HG03064 (cell line): ENCODE data around the gene RNF224.
"Not testable (repeated sequence)": the region's sequence is repeated elsewhere in the genome, so short reads cannot be mapped to it uniquely, and the experiment has no call there.

Source experiments
- ATAC-seq: cut with Tn5 transposase; IDR thresholded peaks from one replicate; pipeline ENCODE4 v1.9.1; 2021; ENCODE audit warnings: low read depth; ENCODE audit not compliant: unreplicated experiment

Gene RNF224

DNA sequence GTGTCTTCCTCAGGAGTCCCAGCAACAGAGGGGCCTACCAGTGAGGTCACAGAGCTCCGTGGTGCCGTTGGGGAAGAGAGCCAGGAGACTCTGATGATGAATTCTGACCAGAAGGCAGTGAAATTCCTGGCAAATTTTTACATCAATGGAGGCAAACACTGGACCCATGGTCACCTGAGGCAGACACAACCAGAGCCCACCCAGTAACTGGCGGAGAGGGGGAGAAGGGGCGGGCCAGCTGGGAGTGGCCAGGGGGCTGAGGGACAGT lies 23.8 kb downstream of the RNF224 start, which contains the start of gene STPG3:
STPG3 (plus strand) TSS at position 93 of the 268 bp plus-strand sequence; CDS start at position 94, 1 bp downstream.
- no peak for ATAC-seq

DNA sequence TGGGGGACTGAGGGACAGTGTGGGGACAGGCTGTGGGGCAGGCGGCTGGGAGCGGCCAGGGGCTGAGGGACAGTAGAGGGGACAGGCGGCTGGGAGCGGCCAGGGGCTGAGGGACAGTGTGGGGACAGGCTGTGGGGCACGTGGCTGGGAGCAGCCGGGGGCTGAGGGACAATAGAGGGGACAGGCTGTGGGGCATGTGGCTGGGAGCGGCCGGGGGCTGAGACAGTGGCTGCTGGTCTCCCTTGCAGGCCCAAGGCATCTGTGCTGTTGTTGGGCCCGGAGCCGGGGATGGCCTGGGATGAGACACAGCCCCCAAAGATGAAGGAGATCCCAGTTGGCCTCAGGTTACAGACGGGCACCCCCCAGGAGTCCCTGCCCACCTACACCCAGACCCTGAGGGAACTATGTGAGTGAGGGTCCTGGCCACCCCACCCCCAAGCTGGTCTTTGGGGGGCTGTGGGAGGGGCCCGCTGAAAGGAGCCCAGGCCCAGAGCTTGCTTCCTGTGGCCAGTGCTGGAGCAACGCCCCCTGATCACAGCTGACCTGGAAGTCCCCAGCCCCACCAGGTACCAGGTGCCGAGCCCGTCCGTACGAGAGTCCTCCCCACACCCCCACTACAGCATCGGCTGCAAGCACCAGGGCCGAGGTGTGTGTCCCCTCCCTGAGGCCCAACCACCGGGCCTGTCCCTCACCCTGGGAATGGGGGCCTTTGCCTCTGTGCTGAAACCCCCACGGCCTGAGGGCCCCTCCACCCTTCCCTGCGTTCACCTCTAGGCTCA lies 24.4 kb downstream of the RNF224 start:
- ATAC-seq, result no peak

GRCh38 chr9:137252555-137253506 lies 25.5 kb downstream of the RNF224 start:
- ATAC-seq, result no peak

DNA sequence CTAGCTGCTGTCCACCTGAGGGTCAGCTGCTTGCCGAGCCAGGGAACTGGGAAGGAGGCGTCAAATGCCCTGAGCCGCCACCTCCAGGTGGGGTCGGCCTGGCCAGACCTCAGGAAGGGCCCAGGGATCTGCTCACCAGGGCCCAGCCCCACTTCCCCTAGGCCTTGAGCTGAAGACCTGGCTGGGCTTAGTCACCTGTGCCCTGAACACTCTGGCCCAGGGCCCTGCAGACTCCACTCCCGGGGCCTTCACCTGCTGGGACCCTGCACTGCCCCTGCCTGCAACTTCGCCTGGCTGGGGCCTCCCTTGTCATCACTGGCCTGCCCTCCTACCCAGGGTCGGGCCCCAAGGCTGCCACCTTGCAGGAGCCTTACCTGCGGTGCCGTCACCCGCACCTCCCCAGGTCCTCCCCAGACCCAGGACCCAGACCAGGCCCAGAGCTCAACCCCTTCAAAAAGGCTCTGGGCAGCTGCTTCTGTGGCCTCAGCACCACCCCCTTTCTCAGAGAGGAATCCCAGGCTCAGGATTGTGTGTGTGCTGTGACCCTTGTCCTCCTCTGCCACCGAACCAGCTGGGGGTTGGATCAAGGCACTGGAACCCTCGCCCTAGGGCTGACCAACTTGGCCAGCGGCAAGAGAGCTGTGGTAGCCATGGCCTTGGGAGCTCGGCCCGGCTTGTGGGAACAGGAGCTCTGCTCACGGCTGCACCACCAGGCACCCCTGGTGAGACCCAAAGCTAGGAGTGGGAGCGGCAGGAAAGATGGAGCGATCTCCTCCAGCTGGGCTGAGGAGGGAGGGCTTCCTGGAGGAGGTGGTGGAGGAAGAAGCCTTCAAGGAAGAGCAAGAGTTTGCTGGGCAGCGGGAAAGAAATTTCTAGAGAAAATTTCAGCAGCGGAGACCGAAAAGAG lies 26.7 kb downstream of the RNF224 start:
- ATAC-seq, result no peak

GRCh38 chr9:137254624-137255447 lies 27.5 kb downstream of the RNF224 start, which contains the start of gene NELFB:
TSS of gene NELFB (plus strand) at chr9:137255327.
- peak; percentile 68 for ATAC-seq

DNA sequence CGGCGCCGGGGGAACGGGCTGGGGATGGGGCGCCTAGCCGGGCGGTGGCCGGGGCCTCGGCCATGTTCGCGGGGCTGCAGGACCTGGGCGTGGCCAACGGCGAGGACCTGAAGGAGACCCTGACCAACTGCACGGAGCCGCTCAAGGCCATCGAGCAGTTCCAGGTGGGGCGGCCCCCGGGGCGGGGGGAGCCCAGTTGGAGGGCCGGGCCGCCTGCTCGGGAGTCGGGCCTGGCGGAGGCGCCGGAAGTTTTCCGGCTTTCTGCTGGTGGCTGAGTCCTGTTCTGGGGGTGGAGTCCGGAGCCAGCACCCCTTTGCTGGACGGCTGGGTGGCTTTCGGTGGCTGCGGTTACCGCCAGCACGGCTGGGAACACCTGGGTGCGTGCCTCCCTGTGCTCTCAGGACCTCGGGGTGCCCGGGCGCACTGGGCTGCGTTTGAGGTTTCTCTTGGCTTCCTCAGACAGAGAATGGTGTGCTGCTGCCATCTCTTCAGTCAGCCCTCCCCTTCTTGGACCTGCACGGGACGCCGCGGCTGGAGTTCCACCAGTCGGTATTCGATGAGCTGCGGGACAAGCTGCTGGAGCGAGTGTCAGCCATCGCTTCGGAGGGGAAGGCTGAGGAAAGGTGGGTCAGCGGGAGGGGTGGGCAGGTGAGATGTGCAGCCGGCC lies 28.3 kb downstream of the RNF224 start:
- ATAC-seq, result peak; percentile 13

DNA sequence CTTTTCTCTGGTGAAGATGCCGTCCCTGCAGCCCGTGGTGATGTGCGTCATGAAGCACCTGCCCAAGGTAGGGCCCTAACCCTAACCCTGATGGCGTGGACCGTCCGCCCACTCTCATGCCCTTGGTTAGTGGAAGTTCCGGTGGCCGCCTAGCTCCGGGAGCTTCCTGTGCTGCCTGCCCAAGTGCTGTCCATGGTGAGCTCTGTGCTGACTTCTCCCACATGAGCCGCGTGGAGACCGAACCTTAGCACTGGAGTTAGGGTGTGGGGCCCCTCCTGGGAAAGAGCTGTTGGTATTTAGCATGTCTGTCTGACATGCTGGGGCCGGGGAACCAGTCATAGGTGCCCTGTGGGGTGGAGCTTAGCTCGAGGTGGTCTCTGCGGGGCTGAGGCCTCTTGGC lies 29.1 kb downstream of the RNF224 start:
- no peak for ATAC-seq

- ATAC-seq, result no peak
Observed at GRCh38 chr9:137256856-137257255, 29.6 kb downstream of the RNF224 start.

DNA sequence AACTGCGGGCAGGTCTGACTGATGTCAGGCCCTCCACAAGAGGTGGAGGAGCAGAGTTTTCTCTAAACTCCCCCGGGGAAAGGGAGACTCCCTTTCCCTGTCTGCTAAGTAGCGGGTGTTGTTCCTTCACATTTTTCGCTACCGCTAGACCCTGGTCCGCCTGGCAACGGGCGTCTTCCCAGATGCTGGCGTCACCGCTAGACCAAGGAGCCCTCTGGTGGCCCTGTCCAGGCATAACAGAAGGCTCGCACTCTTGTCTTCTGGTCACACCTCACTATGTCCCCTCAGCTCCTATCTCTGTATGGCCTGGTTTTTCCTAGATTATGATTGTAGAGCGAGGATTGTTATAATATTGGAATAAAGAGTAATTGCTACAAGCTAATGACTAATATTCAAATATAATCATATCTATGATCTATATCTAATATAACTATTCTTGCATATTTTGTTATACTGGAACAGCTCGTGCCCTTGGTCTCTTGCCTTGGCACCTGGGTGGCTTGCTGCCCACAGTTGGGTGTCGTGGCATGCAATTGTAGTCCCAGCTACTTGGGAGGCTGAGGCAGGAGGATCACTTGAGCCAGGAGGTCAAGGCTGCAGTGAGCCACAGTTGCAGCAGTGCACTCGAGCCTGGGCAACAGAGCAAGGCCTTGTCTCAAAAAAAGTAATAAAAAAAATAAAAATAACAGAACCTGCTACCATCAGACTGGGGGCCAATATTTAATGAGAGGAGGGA lies 35.0 kb downstream of the RNF224 start:
- not testable (repeated sequence) for ATAC-seq

DNA sequence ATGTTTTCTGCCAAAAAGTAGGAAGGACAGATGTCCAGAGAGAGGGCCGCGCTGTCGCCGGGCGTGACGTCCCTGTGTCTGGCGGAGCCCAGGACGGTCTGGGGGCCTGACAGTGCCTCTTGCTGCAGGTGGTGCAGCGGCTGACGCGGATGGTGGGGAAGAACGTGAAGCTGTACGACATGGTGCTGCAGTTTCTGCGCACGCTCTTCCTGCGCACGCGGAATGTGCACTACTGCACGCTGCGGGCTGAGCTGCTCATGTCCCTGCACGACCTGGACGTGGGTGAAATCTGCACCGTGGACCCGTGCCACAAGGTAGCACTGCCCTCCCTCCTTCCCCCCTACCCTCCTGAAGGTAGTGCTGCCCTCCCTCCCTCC lies 35.6 kb downstream of the RNF224 start:
- no peak for ATAC-seq

DNA sequence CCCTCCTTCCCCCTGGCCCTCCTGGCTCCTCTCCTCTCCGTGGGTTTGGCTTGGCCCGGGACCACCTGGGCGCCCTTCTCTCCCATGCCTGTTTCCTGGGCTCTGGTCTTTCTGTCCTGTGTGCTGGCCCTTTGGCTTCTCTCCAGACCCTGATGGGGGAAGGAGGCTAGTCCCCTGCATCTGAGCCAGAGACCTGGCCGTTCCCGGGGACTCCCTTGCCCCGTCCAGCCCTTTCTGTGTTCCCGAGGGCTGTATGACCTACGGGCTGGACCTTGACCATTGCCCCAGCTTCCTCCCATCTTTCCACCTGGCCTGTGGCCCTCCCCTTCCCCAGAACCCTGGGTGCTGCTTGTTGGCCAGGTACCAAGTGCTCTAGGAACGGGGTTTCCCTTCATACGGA lies 36.2 kb downstream of the RNF224 start:
- no peak for ATAC-seq

- no peak for ATAC-seq
Observed at GRCh38 chr9:137264067-137264466, 36.8 kb downstream of the RNF224 start.

- ATAC-seq, result no peak
Observed at GRCh38 chr9:137265496-137266161, 38.3 kb downstream of the RNF224 start.

GRCh38 chr9:137266162-137266527 lies 38.8 kb downstream of the RNF224 start:
- ATAC-seq, result no peak

DNA sequence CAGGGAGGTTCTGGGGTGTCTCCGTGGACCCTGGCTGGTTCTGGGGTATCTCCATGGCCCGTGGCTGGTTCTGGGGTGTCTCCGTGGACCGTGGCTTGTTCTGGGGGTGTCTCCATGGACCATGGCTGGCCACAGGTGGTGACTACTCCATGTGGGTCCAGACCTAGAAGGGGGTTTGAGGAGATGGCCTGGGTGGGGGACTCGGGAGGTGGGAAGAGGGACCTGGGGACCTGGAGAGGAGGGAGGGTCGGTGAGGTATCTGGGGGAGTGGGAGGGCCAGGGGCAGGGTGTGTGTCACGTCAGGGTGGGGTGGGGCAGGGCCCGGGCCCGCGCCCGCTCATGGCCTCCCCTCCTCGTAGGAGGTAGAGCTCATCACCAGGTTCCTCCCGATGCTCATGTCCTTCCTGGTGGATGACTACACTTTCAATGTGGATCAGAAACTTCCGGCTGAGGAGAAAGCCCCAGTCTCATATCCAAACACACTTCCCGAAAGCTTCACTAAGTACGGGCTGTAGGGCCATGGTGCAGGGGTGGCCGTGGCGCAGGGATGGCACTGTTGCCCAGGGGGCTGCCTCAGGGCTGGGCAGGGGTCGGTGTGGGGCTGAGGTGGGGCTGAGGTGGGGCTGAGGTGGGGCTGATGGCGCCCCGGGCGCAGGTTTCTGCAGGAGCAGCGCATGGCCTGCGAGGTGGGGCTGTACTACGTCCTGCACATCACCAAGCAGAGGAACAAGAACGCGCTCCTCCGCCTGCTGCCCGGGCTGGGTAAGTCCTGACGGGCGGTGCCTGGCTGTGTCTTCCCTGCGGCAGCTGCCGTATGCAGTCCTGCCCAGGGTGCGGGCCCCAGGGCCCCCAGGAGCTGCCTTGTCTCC lies 39.5 kb downstream of the RNF224 start:
- ATAC-seq, result no peak

DNA sequence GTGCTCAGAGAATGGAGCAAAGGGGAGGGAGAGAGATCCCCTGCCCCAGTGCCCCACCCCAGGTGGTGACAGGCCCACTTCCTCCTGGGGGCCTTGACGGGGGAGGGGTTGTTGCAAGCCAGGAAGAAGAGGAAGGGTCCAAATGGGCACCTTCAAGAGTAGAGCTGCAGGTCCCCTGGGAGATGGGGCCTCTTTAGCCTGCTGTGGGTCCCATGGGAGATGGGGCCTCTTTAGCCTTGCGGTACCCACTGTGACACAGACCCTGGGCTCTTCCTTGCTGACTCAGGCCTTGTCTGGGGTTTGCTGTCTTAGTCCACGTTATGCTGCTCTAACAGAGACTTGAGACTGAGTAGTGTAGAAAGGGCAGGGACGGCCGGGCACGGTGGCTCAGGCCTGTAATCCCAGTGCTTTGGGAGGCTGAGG lies 40.6 kb downstream of the RNF224 start:
- no peak for ATAC-seq

DNA sequence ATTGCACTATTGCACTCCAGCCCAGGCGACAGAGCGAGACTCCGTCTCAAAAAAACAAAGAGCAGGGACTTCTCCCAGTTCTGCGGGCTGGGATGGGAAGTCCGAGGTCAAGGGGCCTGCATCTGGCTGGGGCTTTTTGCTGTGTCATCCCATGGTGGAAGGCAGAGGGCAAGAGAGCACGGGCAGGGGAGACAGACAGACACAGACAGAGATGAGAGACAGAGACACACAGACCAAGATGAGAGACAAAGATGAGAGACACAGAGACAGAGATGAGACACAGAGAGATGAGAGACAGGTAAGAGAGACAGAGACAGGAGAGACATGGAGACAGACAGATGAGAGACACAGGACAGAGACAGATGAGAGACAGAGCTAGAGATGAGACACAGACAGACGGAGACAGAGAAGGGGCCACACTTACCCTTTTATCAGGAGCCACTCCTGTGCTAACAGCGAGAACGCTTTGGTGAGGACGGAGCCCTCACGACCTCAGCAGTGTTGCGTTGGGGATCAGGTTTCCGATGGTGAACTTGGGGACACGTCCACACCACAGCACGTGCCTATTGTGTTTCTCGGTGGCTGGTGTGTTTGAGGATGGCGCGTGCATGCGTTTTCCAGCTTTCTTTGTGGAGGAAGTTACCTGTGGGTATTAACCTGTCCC lies 41.4 kb downstream of the RNF224 start:
- ATAC-seq, result no peak
